LNCaP clone FGC (cell line): Measurements from ENCODE around the gene PTCD2.

ENCODE experiments used
- DNase-seq: peaks from one replicate; pipeline ENCODE4 v3.0.0-alpha.2; 2011; ENCODE audit warnings: low read depth
- H3K4me3 ChIP-seq: 2 replicates; pipeline ENCODE4 v1.5.1; 2011; ENCODE audit warnings: mild to moderate bottlenecking, low read depth, low read length, control low read depth
- CTCF ChIP-seq: IDR thresholded peaks from 2 replicates; pipeline ENCODE4 v1.5.1; 2012; ENCODE audit warnings: mild to moderate bottlenecking; ENCODE audit not compliant: control insufficient read depth, insufficient read depth; ENCODE audit errors: extremely low read depth

The PTCD2 gene

GRCh38 chr5:72387985-72388384 is 67.8 kb downstream of the PTCD2 start:
- TF ChIP-seq CTCF, result no peak
- DNase-seq, result no peak
- no peak overlapping the region for H3K4me3 ChIP-seq

GRCh38 chr5:72388646-72389045 is 68.5 kb downstream of the PTCD2 start:
- no peak for DNase-seq

GRCh38 chr5:72390836-72391235 is 70.7 kb downstream of the PTCD2 start:
- no peak overlapping the region for H3K4me3 ChIP-seq
- no peak for DNase-seq
- TF ChIP-seq CTCF, result no peak

More at GRCh38 chr5:72388646-72389045, 68.5 kb downstream of the PTCD2 start:
- no peak for TF ChIP-seq CTCF
- H3K4me3 ChIP-seq, result no peak overlapping the region

- DNase-seq, result no peak
- no peak for TF ChIP-seq CTCF
Observed at GRCh38 chr5:72392326-72392733, 72.2 kb downstream of the PTCD2 start.

GRCh38 chr5:72393052-72393451 is 72.9 kb downstream of the PTCD2 start:
- DNase-seq, result no peak
- no peak for TF ChIP-seq CTCF

More at GRCh38 chr5:72392326-72392733, 72.2 kb downstream of the PTCD2 start:
- no peak overlapping the region for H3K4me3 ChIP-seq

GRCh38 chr5:72394688-72395087 is 74.5 kb downstream of the PTCD2 start:
- no peak for DNase-seq
- TF ChIP-seq CTCF, result 0 out of 2 replicates have a peak, but pooled peaks have one; percentile 26
- no peak overlapping the region for H3K4me3 ChIP-seq

More at GRCh38 chr5:72393052-72393451, 72.9 kb downstream of the PTCD2 start:
- no peak overlapping the region for H3K4me3 ChIP-seq

- no peak overlapping the region for H3K4me3 ChIP-seq
- no peak for TF ChIP-seq CTCF
- DNase-seq, result no peak
Observed at GRCh38 chr5:72397836-72398235, 77.7 kb downstream of the PTCD2 start.
